M059J (cell line): ENCODE results near the gene S100A1. TPM values are rescaled to one million over a fixed set of nuclear protein-coding genes. Genes with fewer than 3 reads are reported as not detected.
"Not testable (repeated sequence)": the region's sequence is repeated elsewhere in the genome, so short reads cannot be mapped to it uniquely, and the experiment has no call there.

ENCODE experiments used
- DNase-seq: peaks from one replicate; pipeline ENCODE4 v3.0.0-alpha.2; 2012; ENCODE audit warnings: low read depth
- total RNA-seq: library from RNA; depleted of rRNA; stranded (reverse); fragments of >200 nt; shearing (Covaris generic); gene quantifications from 2 replicates; pipeline ENCODE4 v1.2.3, GENCODE V29; 2014

Gene S100A1
- total RNA-seq, 1 experiment from 2014 or later, result not detected

DNA sequence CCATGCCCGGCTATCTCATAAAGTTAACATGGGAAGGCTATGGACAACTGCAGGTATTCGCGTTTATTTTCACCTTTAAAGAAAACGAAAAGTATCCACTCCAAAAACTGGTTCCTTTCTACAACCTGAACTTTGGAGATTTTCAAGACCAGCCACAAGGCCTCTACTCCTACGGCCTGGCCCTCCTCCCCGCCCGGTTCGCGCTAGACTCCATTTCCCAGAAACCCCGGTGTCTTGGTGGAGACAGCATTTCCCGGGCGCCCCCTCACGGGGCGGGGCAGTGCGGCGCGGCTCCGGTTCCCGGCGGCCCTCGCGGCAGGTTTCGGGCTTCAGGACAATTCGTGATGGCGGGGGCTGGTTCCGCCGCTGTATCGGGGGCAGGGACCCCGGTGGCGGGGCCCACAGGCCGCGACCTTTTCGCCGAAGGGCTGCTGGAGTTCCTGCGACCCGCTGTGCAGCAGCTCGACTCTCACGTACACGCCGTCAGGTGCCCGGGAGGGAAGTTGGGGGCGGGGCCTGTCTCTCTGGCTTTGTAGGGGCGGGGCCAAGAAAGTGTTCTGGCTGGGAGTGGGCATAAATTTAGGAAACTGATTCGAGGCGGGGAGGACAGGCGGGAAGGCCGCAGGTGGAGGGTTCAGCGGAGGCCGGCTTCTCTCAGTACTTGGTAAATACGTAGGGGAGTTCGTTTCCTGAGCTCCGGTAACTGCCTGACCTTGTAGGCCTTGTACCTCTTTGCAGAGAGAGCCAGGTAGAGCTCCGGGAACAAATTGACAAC is 30.4 kb downstream of the S100A1 start, which contains the start of gene SNAPIN:
TSS of gene SNAPIN (plus strand) at position 304 of the 775 bp plus-strand sequence. CDS start at position 345, 41 bp downstream.
- DNase-seq, result peak; percentile 91

DNA sequence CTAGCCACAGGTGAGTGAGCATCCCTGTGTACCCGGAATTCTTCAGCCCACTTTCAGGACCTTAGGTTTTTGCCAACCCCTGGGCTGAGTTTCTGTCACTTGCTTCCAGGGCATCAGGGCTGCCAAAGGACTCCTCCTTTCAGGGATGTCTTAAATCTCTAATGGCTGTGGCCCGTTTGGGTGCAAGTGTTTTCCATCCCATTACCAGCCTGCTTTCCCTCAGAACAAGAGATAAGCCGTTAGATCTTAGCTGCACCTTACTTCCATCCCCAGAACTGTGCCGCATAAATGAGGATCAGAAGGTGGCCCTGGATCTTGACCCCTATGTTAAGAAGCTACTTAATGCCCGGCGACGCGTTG is 30.9 kb downstream of the S100A1 start:
- DNase-seq, result no peak

DNA sequence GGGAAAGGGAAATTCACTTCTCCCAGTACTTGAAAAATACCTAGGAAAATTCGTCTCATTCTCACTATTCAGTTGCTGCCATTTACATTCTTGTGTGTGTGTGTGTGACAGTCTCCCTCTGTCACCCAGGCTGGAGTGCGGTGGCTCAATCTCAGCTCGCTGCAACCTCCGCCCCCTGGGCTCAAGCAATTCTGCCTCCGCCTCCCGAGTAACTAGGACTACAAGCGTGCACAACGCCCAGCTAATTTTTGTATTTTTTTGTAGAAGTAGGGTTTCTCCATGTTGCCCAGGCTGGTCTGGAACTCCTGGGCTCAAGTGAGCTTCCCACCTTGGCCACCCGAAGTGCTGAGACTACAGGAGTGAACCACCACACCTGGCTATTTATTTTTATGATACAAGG is 31.4 kb downstream of the S100A1 start:
- DNase-seq, result no peak

DNA sequence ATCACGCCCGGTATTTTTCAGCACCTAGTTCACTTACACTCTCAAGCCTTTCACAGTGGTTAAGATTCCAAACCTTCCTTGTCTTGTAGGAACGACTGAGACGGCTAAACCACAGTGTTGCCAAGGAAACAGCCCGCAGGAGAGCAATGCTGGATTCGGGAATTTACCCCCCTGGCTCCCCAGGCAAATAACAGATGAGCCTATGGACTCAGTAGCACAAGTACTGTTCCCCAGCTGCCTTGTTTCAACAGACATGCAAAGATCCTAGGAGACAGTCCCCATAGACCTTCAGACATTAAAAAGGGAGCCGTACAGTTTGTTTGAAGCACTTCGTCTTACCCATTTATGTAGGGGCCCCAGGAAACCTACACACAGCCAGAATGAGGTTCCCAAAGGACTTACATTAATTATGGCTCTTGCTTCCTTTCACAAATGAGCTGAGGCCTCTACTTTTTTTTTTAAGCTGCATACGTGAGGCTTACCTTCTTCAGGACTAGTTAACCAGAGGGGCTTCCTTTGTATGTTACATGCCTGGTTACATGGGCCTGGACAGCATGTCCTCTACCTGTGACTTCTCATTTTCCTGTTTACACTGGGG is 33.0 kb downstream of the S100A1 start:
- DNase-seq, result peak; percentile 75

DNA sequence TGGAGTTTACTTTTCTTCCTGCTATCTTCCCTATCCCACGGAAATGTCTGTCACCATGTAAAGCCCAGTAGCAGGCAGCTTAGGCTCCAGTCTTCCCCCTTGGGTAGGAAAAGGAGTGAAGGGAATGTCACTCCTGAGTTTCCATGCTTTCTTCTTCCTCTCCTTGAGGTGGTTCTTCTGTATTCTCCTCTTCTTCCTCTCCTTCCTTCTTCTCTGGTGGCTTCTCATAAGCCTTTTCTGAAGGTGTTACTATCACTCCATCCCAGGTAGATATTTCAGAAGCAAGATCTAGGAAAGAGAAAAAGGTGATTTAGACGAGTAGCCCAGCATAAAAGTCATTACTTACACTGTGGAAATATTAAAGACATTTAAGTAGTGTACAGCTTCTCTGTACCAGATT is 34.0 kb downstream of the S100A1 start:
- DNase-seq, result no peak

DNA sequence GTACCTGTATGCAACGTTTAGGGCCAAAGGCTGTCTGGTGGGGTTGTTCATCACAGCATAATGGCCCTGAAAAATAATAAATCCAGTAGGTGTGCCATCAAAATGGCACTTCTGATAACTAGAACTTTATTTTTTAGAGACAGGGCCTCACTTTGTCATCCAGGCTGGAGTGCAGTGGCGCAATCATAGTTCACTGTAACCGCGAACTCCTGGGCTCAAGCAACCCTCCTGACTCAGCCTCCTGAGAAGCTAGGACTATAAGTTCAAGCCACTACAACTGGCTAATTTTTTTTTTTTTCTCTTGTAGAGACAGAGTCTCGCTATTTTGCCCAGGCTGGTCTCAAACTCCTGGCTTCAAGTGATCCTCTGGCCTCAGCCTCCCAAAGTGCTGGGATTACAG is 35.0 kb downstream of the S100A1 start:
- DNase-seq, result peak; percentile 61

DNA sequence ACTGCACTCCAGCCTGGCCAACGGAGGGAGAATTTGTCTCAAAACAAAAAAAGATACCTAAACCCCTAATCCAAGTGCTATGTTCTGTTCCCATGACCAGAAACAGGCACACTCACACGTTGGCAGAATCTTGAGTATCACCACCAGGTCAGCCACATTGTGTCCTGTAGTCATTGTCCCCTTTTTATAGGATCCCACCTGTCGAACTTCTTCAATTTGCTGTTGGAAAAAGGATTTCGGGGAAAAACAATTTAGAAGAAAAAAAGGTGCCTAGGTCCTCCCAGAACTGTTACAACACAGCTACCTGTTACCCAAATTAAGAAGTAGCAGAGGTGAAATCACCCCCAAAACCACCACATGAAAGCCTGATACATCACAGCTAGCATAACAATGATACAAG is 39.2 kb downstream of the S100A1 start:
- DNase-seq, result no peak

DNA sequence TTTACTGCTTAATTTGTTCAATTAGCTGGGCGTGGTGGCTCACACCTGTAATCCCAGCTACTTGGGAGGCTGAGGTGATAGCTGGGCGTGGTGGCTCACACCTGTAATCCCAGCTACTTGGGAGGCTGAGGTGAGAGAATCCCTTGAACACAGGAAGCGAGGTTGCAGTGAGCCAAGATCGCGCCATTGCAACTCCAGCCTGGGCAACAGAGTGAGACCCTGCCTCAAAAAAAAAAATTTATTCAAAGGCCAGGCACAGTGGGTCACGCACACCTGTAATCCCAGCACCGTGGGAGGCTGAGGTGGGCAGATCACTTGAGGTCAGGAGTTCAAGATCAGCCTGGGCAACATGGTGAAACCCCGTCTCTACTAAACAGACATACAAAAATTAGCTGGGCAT is 40.4 kb downstream of the S100A1 start:
- DNase-seq, result not testable (repeated sequence)

DNA sequence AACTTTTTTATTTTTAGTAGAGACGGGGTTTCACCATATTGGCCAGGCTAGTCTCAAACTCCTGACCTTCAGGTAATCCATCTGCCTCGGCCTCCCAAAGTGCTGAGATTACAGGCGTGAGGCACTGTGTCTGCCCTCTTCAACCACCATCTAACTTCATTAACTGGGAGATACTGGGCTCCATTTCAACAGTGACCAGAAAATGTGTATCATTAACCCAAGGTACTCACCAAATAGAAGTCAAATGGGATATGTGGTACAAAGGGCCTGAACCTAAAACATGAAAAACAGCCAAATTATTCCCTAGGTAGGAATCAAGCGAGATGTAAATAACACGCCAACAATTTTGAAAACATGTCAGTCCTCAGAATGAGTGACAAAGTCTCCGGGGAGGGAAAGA is 41.4 kb downstream of the S100A1 start:
- DNase-seq, result no peak

DNA sequence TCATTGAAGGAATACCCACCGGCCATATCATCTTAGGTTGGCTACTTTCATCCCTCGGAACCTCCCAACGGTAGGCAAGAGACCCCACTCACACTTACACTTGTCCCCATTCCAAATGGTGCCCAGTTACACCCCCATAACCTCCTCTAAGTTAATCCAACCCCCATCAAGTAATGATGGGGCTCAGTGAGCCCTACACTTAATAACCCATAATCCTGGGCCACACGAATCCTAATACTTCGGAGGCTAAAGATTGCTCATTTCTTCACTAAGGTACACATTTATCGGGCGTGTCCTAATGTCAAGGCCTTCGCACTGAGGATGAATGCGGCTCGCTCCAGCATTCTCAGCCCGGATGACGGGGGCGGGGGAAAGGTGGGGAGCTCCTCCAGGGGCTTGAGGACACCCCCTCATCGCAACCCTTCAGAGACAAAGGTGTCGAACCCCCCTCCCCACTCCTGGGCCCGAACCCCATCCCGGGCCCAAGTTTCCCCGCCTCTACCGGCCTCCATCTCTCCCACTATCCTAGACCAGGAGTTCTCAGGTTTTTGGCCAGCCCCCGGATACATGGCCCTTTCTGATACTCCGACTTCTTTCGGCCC is 42.1 kb downstream of the S100A1 start:
- no peak for DNase-seq

DNA sequence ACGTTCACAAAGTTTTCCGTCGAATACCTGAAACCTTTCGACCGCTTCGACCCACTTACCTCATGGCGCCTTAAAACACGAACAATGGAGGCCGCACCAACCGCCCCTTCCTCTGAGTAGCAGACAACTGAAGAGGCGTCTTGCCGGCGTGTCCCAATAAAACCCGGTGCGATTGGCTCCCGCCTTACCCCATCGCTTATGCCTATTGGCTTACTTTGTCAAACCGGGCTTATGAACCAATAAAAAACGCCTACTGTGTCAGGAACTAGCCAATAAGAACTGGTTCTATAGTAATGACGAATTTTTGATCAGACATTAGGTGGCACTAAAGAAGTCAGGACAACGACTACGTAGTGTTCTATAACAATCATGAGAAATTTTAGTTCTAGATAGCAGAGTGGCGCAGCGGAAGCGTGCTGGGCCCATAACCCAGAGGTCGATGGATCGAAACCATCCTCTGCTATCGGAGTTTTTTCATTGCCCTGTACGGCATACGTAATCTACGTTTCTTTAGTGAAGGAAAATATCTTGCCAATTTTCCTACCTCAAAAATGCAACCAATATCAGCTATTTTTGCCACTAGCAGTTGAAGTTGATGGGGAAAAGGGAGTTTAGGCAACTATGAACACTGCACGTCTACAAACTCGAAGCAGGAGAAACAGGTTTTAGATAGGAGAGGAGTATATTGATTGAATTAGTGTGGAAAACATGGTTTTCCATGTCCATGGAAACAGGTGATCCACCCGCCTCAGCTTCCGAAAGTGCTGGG is 42.8 kb downstream of the S100A1 start, which contains the start of gene ILF2:
TSS of gene ILF2 (minus strand) at position 135 of the 769 bp plus-strand sequence. CDS start at position 64, 71 bp downstream.
- peak; percentile 99 for DNase-seq

DNA sequence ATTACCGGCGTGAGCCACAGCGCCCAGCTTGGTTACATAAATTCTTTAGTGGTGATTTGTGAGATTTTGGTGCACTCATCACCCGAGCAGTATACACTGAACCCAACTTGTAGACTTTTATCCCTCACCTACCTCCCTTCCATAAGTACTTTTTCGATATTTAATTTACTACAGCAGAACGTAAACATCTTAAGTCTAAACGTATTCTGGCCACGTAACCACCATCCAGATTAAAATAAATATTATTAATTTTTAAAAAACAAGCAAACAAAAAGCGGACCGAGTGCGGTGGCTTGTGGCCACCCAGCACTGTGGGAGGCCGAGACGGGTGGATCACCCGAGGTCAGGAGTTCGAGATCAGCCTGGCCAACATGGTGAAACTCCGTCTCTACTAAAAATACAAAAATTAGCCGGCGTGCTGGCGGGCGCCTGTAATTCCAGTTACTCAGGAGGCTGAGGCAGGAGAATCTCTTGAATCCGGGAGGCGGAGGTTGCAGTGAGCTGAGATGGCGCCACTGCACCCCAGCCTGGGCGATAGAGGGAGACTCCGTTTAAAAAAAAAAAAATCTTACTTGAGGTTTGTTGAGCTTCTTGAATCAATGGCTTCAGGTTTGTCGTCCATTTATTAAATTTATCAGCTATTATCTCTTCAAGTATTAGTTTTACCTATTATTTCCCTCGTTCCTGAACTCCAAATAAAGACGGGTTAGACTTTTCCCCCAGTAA is 43.6 kb downstream of the S100A1 start:
- not testable (repeated sequence) for DNase-seq

DNA sequence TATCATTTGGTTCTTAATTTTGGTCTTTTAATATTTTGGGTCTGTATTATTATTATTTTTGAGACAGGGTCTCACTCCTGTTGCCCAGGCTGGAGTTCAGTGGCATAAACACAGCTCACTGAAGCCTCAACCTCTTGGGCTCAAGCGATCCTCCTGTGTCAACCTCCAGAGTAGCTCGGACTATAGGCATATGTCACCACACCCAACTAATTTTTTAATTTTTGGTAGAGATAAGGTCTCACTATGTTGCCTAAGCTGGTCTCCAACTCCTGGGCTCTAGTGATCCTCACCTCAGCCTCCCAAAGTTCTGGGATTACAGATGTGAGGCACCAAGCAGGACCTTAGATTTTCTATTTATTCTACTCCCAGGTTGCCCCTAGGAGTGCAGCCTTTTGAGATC is 45.3 kb downstream of the S100A1 start:
- no peak for DNase-seq

DNA sequence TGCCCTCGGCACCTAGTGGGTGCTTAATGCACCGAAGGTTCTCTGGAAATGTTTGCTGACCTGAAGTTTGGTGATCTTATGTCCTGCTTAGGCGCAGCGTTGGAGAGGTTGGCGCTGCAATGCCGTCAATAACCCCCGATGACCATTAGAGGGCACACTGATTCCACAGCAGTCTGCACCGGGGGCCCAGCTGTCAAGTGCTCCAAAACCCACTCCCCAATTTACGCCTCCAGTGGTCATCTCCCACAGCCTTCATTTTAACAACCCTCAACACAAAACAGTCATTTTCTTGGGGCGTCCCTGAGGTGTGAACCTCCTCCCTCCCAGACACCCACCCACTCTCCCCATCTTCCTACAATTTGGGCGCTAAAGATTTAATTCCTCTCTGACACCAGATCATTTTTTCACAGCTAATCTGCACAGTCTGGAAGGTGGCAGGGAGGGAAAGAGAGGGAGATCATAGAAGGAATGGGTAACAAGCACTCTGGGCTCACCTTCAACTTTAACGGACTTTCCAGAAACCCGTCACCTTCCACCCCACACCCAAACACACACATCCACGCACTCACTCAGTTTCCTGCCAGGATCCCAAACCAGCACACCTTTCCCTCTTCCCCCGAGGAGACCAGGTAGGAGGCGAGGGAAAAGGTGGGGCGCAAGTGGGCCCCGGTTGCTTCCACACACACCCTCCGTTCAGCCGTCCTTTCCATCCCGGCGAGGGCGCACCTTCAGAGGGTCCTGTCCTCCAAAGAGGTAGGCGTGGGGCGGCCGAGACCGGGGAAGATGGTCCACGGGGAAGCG is 49.7 kb downstream of the S100A1 start:
- peak; percentile 45 for DNase-seq

DNA sequence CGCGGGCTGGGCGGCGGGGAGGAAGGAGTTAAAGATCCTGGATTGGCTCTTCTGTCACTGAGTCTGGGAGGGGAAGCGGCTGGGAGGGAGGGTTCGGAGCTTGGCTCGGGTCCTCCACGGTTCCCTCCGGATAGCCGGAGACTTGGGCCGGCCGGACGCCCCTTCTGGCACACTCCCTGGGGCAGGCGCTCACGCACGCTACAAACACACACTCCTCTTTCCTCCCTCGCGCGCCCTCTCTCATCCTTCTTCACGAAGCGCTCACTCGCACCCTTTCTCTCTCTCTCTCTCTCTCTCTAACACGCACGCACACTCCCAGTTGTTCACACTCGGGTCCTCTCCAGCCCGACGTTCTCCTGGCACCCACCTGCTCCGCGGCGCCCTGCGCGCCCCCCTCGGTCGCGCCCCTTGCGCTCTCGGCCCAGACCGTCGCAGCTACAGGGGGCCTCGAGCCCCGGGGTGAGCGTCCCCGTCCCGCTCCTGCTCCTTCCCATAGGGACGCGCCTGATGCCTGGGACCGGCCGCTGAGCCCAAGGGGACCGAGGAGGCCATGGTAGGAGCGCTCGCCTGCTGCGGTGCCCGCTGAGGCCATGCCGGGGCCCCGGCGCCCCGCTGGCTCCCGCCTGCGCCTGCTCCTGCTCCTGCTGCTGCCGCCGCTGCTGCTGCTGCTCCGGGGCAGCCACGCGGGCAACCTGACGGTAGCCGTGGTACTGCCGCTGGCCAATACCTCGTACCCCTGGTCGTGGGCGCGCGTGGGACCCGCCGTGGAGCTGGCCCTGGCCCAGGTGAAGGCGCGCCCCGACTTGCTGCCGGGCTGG is 50.5 kb downstream of the S100A1 start, which contains the start of gene NPR1:
TSS of gene NPR1 (plus strand) at position 170 of the 818 bp plus-strand sequence. CDS start at position 591, 421 bp downstream.
- peak; percentile 35 for DNase-seq

DNA sequence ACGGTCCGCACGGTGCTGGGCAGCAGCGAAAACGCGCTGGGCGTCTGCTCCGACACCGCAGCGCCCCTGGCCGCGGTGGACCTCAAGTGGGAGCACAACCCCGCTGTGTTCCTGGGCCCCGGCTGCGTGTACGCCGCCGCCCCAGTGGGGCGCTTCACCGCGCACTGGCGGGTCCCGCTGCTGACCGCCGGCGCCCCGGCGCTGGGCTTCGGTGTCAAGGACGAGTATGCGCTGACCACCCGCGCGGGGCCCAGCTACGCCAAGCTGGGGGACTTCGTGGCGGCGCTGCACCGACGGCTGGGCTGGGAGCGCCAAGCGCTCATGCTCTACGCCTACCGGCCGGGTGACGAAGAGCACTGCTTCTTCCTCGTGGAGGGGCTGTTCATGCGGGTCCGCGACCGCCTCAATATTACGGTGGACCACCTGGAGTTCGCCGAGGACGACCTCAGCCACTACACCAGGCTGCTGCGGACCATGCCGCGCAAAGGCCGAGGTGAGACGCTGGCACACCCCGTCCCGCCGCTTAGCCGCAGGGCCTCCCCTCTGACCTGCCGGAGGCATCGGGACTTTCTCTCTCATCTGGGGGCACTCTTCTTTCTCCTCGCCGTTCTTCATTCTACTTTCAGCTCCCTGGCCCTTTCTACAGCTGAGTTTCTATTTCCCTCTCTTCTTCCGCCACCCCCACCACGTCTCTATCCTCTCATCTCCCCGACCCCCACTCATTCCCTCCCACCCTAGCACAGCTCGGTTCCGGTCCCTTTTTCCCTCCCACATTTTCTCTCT is 51.3 kb downstream of the S100A1 start:
- DNase-seq, result no peak

DNA sequence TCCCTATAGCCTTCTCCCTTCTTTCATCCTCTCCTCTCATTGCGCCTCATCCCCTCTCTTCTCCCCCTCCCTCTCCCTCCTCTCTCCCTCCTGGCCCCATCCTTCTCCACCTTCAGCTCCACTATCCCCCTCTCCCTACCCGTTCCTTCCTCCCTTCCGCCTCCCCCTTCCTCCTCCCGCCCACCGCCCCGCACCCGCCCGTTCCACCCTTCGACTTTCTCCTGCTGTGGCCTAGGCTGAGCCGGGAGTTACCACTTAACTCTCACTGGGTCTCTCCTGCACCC is 51.8 kb downstream of the S100A1 start:
- no peak for DNase-seq
